ENCODE measurements around the gene TRAPPC2L. TPM values are rescaled to one million over a fixed set of nuclear protein-coding genes. Genes with fewer than 3 reads are reported as not detected.

Gene TRAPPC2L
- total and polyA plus RNA-seq, 2 experiments from 2014 or later, result 59.3 to 167 TPM

- Histone ChIP-seq H3K9me2 (ENCODE audit: insufficient read depth) (no peaks in the 10 kb centered on the region), H3K27ac (ENCODE audit: low read depth) (no peak overlapping the region), H3K4me1 (ENCODE audit: insufficient read depth) (no peaks in the 10 kb centered on the region), H2AFZ (no peak overlapping the region), H3K27me3 (ENCODE audit: insufficient read depth) (no peaks in the 10 kb centered on the region), H3K36me3 (ENCODE audit: insufficient read depth) (no peaks in the 10 kb centered on the region), H3K4me2 (no peak overlapping the region), H4K20me1 (replicated peaks; ENCODE audit: insufficient read depth) (peaks cover 2% of the 10 kb centered on the region; the same call in 1 of the 2 replicates), H3K4me3 (no peak overlapping the region), H3F3A (replicated peaks; ENCODE audit: low read depth) (no peaks in the 10 kb centered on the region), H3K79me2 (replicated peaks; ENCODE audit: insufficient read depth) (peaks cover 13% of the 10 kb centered on the region)
- DNase-seq (ENCODE audit: low spot score) (no peak), ATAC-seq (no peak)
- Mint-ChIP-seq H3K4me1 (peaks cover 9% of the 10 kb centered on the region), H3K36me3 (ENCODE audit: low read depth) (peaks cover 31% of the 10 kb centered on the region), H3K27me3 (ENCODE audit: insufficient read depth, low read depth, poor library complexity) (peaks cover 8% of the 10 kb centered on the region), H3K9me3 (no peaks in the 10 kb centered on the region; the same call in 2 of the 3 replicates), H3K4me3 (no peak overlapping the region), H3K27ac (no peak overlapping the region)
- TF ChIP-seq CREB1 (CRISPR knock-in tag; IDR thresholded peaks at IDR 0.05; ENCODE audit: low read depth) (no peak), EZH2phosphoT487 (IDR thresholded peaks at IDR 0.05; ENCODE audit: unreplicated experiment) (no peak), EZH2 (IDR thresholded peaks at IDR 0.05; ENCODE audit: low read depth, unreplicated experiment) (no peak), CTCF (conservative IDR thresholded peaks at IDR 0.05; ENCODE audit: low read depth in 2 of 2) (no peak), POLR2AphosphoS5 (IDR thresholded peaks at IDR 0.05; ENCODE audit: low read depth) (no peak), REST (IDR thresholded peaks at IDR 0.05; ENCODE audit: unreplicated experiment) (no peak), ZNF462 (CRISPR knock-in tag; IDR thresholded peaks at IDR 0.05) (no peak)
Measured at GRCh38 chr16:88861359-88861758, 4.4 kb downstream of the TRAPPC2L start.
